ENCODE results near the gene SLC5A12.
A peak's percentile ranks its signal among the peaks of the same experiment; 100 is the strongest.

Gene SLC5A12

DNA sequence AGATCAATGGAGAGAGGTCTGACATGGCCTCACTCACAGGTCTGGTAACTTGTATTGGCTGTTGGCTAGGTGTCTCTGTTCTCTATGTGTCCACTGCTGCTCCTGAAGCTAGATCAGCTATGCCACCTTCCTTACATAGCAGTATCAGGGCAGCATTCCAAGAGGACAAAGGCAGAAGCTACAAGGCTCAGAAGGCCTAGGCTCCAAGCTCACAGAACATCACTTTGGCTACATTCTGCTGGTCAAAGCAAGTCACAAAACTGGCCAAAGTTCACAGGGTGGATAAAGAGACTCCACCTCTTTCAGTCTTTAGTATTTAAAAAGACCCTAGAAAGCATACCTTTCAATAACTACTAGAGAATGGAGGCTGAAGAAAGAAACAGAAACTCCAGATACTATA lies 4.1 kb downstream of the SLC5A12 start:
- no peak for DNase-seq

DNA sequence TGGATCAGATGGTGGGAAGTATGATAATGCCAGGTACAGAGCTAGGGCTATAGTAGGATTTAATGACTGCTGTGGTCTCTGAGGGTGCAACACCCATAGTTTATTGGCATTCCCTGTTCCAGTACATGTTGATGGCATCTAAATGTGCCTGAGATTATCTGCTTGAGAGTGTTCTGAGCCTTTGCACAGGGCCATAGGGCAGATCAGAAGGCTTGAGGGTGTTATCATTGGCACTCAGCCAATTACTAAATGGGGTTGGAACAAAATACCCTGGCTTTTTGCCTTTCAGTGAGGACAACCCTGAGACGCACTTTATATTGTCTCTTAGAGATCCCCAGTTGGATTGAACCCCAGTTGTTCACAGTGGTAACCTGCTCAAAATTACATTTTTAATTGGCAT lies 6.7 kb downstream of the SLC5A12 start:
- DNase-seq, result no peak

GRCh38 chr11:26712497-26712896 lies 9.4 kb downstream of the SLC5A12 start:
- no peak for DNase-seq

DNA sequence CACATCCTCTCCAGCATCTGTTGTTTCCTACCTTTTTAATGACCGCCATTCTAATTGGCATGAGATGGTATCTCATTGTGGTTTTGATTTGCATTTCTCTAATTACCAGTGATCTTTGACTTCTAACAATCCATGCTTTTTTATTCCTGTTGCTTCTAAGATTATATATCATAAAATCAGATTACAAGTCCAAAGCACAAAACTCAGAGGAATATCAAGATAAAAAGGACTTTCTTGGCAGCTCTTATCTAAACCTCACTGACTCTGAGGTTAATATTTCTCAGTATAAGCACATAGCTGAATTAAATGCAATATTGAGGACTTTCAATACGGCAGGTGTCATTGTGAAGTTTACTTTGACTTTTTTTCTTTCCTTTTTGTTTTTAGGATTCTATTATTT lies 11.4 kb downstream of the SLC5A12 start:
- no peak for DNase-seq

- DNase-seq, result no peak
Measured at GRCh38 chr11:26708736-26709456, 13.0 kb downstream of the SLC5A12 start.

DNA sequence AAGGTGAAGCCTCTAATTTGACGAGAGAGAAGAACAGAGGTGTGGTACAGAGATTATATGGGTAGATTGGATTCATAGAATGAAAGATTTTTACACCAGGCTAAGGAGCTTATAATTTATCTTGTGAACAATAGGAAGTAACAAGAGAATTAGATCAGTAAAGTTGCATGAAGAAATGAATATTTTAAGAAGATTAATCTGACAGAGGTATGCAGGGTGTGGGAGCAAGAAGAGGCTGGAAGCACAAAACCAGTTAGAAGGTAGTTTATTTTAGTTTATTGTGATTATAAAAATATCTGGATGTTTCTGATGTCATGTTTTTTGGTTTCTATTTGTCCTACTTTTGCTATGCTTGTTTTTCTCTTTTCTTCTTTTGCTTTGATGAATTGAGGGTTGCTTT lies 15.7 kb downstream of the SLC5A12 start:
- no peak for DNase-seq

DNA sequence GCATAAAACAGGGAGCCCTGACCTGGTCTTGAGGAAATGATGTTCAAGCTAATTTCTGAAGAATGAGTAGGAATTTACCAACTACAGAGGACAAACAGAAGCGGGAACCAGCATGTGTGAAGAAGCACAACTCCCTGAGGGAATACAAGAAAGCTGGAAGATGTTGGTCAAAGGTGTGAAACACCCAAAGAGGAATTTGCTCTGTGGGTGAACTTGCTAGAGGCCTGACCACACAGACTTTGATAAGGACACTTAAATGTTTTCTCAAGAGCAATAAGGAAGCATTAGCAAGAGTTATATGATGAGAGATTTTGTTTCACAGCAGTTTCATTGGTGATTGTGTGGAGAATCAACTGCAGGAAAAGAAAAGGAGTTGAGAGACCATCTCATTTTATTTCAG lies 17.6 kb downstream of the SLC5A12 start:
- no peak for DNase-seq

DNA sequence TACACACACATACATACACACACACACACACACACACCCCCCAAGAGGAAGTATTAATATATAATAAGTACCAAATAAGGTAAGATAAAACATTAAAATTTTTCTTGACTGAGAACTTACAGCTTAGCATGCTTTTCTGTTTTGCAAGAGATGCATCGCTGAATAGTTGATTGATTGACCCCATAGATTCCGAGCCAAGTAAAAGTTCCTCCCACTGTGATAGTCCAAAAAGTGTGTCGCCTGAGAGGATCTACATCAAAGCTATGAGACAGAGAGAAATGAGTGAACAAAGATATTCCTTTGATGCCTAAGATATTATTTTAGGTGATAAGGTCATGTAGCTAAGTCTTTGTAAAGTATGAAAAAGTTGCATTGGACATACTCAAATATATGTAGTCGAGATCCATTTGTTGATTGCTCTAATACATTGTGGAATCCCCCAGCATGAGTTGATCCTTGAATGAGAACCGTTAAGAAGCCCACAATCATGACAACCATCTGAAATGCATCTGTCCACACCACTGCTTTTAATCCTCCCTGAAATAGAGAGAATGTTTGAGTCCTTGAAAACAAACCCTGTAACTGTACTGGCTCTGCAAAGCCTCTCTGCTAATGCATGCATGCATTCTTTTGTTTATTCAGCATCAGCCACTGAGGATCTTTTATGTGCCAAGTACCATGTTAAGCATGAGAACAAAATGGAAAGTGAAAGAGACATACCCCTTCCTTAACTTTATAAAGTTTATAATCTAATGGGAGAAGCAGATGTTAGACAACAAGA lies 18.3 kb downstream of the SLC5A12 start:
- DNase-seq, result no peak

DNA sequence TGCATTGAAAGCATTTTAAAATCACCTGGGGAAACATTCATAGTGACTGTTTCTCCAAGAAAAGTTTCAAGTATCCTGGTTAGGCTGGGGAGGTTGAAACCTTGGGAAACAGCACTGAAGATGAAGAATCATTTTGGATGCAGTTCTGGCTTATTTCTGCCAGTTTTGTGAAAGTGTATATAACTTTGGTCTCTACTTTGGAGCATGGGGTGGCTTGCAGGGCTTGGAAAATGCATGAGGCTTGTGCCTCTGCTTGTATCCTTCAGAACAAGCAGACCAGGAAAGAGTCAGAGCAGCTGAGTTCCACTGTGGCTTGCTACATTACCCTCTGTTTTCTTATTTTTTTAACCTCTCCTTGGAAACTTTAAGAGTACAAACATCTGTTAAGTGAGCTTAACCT lies 19.5 kb downstream of the SLC5A12 start:
- no peak for DNase-seq

DNA sequence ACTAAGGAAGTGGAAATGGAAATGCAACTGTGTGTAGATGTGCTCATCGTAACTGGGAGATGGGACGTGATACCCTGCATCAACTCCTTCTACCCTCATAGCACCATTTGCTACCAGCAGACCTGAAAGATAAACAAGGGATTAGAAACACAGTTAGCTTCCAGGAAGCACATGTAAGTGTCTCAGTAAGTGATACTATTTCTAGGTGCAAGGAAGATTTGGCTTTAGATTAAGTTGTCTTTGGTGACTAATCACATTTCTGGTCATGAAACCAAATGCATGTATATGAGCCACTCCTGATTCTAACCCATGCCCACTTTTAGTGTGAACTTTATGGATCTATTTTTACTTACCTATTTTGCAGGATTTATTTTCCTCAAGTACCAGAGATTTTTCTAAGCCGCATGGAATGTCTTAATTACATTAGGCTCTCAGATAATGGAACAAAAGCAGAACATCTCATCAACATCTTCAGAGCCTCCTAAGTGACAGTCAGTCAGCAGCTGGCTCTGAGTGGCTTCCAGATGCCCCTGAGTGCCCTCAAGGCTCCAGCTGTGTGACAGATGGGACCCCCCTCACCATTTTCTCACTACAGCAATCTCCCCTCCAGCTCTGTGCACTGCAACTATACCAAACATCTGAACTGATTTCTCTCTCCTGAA lies 21.2 kb downstream of the SLC5A12 start:
- DNase-seq, result no peak

- no peak for DNase-seq
Measured at GRCh38 chr11:26698224-26698623, 23.6 kb downstream of the SLC5A12 start.

- no peak for DNase-seq
Measured at GRCh38 chr11:26696330-26696729, 25.5 kb downstream of the SLC5A12 start.

- no peak for DNase-seq
Measured at GRCh38 chr11:26688701-26689100, 33.2 kb downstream of the SLC5A12 start.

GRCh38 chr11:26687351-26687750 lies 34.5 kb downstream of the SLC5A12 start:
- DNase-seq, result no peak

DNA sequence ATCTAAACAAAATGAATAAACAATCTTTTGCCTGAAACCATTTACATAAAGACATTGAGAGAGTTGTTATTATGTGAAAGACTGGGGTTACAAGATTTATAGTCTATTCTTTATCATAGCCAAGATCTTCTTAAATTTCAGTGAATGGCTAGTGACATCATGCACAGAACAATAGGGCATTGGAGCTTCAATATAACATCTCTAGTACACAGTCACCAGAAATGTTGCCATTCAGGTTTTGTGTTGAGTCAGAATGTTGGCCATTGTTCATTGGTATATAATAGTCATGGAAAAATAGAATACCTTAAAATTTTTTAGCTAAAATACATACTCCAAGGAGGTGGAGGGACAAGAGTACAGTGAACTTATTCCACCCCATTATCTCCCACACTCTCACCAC lies 44.3 kb downstream of the SLC5A12 start:
- DNase-seq, result no peak

- DNase-seq, result no peak
Measured at GRCh38 chr11:26676641-26677040, 45.2 kb downstream of the SLC5A12 start.

DNA sequence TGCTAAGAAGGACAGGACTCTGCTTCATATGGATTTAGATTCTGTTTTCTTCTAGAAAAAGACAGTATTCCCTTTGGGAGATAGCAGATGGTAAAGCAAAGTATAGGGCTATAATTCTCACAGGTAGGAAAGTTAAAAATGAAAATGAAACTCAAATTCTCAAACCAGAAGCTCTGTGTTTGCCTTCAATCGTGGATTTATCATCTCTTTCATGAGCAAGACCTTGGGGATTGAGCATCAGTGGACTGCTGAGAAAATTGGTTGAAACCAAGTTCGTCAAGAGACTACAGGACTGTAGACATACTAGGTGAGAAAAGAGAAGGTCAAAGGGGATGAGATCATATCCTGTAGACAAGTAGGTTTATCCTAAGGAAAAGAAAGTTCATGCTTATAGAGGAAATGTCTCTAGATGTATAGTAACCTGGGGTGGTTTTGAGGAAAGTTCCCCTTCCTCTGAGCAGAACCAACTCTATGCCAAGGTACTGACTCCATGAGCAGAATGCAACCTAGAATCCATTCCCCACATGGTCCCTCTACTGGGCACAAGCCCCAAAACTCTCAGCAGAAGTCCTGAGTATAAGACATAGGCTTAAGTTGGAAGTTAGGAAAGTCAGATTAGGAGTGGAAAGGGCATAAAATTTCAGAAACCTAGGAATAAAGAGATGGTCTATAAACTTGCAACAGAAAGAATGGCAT lies 46.5 kb downstream of the SLC5A12 start:
- DNase-seq, result no peak

DNA sequence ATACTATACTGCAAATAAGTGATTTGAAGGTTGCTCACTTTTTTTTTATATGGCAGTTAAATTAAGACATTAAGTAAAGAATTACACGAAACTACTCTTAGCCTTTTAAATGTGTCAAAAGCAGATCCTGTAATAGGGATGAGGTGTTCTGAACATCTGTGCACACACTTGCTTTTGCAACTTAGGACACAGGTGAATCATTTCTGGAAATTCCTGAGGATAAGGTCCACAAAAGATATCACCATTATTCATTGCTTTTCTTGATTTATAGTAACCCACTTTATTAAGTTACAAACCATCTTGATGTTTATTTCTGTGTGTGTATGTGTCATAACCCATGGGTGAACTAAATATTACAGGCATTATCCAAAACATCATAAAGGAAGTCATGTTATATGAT lies 55.9 kb downstream of the SLC5A12 start:
- DNase-seq, result no peak

GRCh38 chr11:26665036-26665435 lies 56.8 kb downstream of the SLC5A12 start:
- no peak for DNase-seq

GRCh38 chr11:26662916-26663315 lies 58.9 kb downstream of the SLC5A12 start:
- no peak for DNase-seq

GRCh38 chr11:26655287-26655686 lies 66.6 kb downstream of the SLC5A12 start:
- no peak for DNase-seq

- DNase-seq, result no peak
Measured at GRCh38 chr11:26651916-26652315, 69.9 kb downstream of the SLC5A12 start.

DNA sequence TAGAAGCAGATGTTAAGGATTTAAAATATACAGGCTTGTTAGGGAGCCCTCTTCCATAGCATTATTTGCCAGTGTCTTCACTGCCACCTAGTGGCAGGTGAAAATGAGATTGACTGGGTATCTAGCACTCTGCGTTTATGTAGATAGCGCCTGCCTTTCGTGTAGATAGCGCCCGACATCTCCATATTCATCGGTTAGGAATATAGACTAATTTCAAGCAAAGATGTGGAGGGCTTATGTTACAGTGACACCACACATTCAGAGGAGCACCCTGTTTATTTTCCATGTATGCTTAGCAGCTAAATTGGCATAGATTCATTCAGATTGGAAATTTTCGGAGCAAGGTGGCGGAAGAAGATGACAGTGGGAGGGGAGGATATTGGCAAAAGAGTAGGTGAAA lies 72.0 kb downstream of the SLC5A12 start:
- peak; percentile 33 for DNase-seq

Data from midbrain (tissue), 1 donor.